ENCODE measurements around the gene EML1.

EML1 gene

GRCh38 chr14:99938376-99938775, 145.2 kb downstream of the EML1 start:
- ChIA-PET POLR2A (no interaction called here), CTCF (interaction anchor here (1.0 kb wide), 1 partner anchor 9 kb away, joined by 3 read pairs; no protein-coding TSS in a partner anchor)
- TF ChIP-seq ZNF384 (IDR thresholded peaks at IDR 0.05) (no peak), FOXK2 (IDR thresholded peaks at IDR 0.05) (no peak), L3MBTL2 (conservative IDR thresholded peaks at IDR 0.05) (no peak), NFRKB (IDR thresholded peaks at IDR 0.05) (no peak), HDGF (IDR thresholded peaks at IDR 0.05; ENCODE audit: borderline replicate concordance) (no peak), BHLHE40 (IDR thresholded peaks at IDR 0.05; ENCODE audit: borderline replicate concordance) (no peak), SP1 (IDR thresholded peaks at IDR 0.05) (no peak), SUZ12 (IDR thresholded peaks at IDR 0.05) (no peak), CTBP1 (IDR thresholded peaks at IDR 0.05; ENCODE audit: borderline replicate concordance) (no peak), FOXA1 (IDR thresholded peaks at IDR 0.05) (no peak)
- no peak for DNase-seq (ENCODE audit: extremely low spot score)

- ChIA-PET POLR2A (no interaction called here), CTCF (interaction anchor here (1.0 kb wide), 1 partner anchor 8 kb away, joined by 3 read pairs; no protein-coding TSS in a partner anchor)
- TF ChIP-seq LEF1 (IDR thresholded peaks at IDR 0.05; ENCODE audit: borderline replicate concordance) = no peak
- no peak for TF ChIP-seq HDGF (IDR thresholded peaks at IDR 0.05; ENCODE audit: borderline replicate concordance)
- TF ChIP-seq TARDBP (IDR thresholded peaks at IDR 0.05) = no peak
- no peak for DNase-seq (ENCODE audit: extremely low spot score)
These were observed 145.7 kb downstream of the EML1 start for GRCh38 chr14:99938896-99939295.

DNA sequence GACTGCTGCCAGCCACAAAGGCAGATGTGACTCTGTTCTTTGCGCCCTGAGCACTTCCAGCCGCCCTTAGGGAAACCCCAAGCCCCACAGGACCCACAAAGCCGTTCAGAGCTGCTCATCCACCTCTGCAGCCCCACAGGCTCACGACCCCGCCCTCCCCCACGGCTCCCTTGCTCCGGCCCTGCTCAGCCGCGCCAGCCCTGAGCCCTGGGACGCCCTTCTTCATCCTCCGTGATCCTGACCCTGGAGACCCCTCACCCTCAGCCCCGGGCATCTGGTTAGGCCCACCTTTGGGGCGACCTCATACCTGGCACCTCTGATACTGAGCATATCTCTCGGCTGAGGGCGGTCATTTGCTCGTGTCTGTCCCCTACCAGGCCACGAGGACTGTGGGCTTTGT, 146.2 kb downstream of the EML1 start:
- ChIA-PET CTCF (no interaction called here), POLR2A (no interaction called here)
- no peak for DNase-seq (ENCODE audit: extremely low spot score)
- no peak for TF ChIP-seq ELF4 (IDR thresholded peaks at IDR 0.05)
- TF ChIP-seq TARDBP (IDR thresholded peaks at IDR 0.05) = no peak
- TF ChIP-seq L3MBTL2 (conservative IDR thresholded peaks at IDR 0.05) = no peak
- no peak for TF ChIP-seq FOXK2 (IDR thresholded peaks at IDR 0.05)
- no peak for TF ChIP-seq SUZ12 (IDR thresholded peaks at IDR 0.05)
- no peak for TF ChIP-seq BHLHE40 (IDR thresholded peaks at IDR 0.05; ENCODE audit: borderline replicate concordance)
- no peak for TF ChIP-seq SP1 (IDR thresholded peaks at IDR 0.05)
- no peak for TF ChIP-seq NFRKB (IDR thresholded peaks at IDR 0.05)
- TF ChIP-seq LEF1 (IDR thresholded peaks at IDR 0.05; ENCODE audit: borderline replicate concordance) = no peak
- no peak for TF ChIP-seq ZNF384 (IDR thresholded peaks at IDR 0.05)
- TF ChIP-seq ARNT (IDR thresholded peaks at IDR 0.05) = no peak
- TF ChIP-seq FOXM1 (IDR thresholded peaks at IDR 0.05; ENCODE audit: borderline replicate concordance) = no peak
- no peak for TF ChIP-seq CTBP1 (IDR thresholded peaks at IDR 0.05; ENCODE audit: borderline replicate concordance)
- TF ChIP-seq FOXA1 (IDR thresholded peaks at IDR 0.05) = no peak
- TF ChIP-seq HDGF (IDR thresholded peaks at IDR 0.05; ENCODE audit: borderline replicate concordance) = no peak
- no peak for TF ChIP-seq PKNOX1 (IDR thresholded peaks at IDR 0.05)

- DNase-seq (ENCODE audit: extremely low spot score) = no peak
- TF ChIP-seq TARDBP (IDR thresholded peaks at IDR 0.05) (no peak), ELF4 (IDR thresholded peaks at IDR 0.05) (no peak), PKNOX1 (IDR thresholded peaks at IDR 0.05) (no peak)
- CTCF ChIA-PET = no interaction called here
- POLR2A ChIA-PET = no interaction called here
These were observed 146.9 kb downstream of the EML1 start for GRCh38 chr14:99940064-99940463.

DNA sequence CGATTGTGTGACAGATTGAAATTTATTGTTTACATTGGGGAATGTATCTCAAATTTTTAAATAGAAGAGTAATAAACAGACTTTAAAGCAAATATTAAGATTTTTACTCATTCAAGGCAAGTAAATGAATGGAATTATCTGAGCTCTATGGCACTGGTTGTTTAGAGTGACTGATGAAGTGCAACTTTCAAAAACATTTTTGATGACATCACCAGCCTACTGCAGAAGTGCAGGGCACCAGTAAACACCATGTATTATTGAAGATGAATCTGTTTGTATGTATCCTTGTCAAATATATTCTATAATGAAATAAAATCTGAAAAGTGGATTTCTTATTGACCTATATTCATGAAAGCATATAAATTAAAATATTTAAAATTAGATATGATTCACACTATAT, 148.0 kb downstream of the EML1 start:
- no peak for DNase-seq (ENCODE audit: extremely low spot score)
- TF ChIP-seq BHLHE40 (IDR thresholded peaks at IDR 0.05; ENCODE audit: borderline replicate concordance) = no peak
- TF ChIP-seq FOXK2 (IDR thresholded peaks at IDR 0.05) = no peak
- ChIA-PET CTCF (interaction anchor here (0.8 kb wide), 1 partner anchor 25 kb away, joined by 3 read pairs; no protein-coding TSS in a partner anchor), POLR2A (no interaction called here)

DNA sequence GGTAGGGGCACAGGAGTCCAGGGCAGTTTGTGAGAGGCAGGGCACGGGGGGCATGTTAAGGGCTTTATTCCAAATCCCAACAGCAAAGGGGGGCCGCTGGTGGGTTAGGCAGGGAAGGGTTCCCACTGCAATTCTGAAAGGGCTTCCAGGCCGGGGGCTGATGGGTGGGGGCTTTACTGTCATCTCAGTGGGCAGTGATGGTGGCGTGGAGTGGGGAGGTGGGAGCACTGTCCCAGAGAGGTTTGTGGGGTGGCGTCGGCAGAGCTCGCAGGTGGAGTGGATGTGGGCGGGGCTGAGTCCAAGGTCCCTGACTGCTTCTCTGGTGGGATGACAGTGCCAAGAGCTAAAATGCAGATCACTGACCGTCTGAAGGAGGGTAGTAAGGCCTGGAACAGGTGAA, 150.4 kb downstream of the EML1 start:
- DNase-seq (ENCODE audit: extremely low spot score) = no peak
- POLR2A ChIA-PET = no interaction called here
- CTCF ChIA-PET = no interaction called here
- TF ChIP-seq BHLHE40 (IDR thresholded peaks at IDR 0.05; ENCODE audit: borderline replicate concordance) (no peak), SUZ12 (IDR thresholded peaks at IDR 0.05) (no peak), FOXA1 (IDR thresholded peaks at IDR 0.05) (no peak), PKNOX1 (IDR thresholded peaks at IDR 0.05) (no peak), CTBP1 (IDR thresholded peaks at IDR 0.05; ENCODE audit: borderline replicate concordance) (no peak), NFRKB (IDR thresholded peaks at IDR 0.05) (no peak), SP1 (IDR thresholded peaks at IDR 0.05) (no peak), ELF4 (IDR thresholded peaks at IDR 0.05) (no peak), L3MBTL2 (conservative IDR thresholded peaks at IDR 0.05) (no peak), FOXK2 (IDR thresholded peaks at IDR 0.05) (no peak), HDGF (IDR thresholded peaks at IDR 0.05; ENCODE audit: borderline replicate concordance) (no peak), TARDBP (IDR thresholded peaks at IDR 0.05) (no peak), ARNT (IDR thresholded peaks at IDR 0.05) (no peak), LEF1 (IDR thresholded peaks at IDR 0.05; ENCODE audit: borderline replicate concordance) (no peak), ZNF384 (IDR thresholded peaks at IDR 0.05) (no peak), FOXM1 (IDR thresholded peaks at IDR 0.05; ENCODE audit: borderline replicate concordance) (no peak)

DNA sequence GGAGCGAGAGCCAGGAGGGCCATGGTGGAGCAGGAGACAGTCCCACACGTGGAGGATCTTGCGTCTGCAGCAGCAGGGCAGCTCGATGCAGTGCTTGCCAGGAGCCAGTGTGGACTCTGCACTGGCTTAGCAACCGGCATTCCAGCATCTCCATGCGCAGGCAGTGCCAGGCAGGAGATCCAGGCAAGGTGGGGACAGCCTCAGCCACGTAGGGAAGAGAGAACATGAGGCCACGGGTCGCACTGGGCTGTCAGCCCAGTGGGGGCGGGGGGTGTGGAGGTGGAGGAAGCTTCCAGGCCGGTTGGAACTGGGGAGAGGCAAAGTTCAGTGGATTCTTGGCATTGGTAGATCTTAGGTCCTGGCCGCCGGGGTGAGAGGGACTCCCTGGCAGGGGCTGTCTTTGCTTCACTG, 151.0 kb downstream of the EML1 start:
- no peak for DNase-seq (ENCODE audit: extremely low spot score)
- ChIA-PET CTCF (no interaction called here), POLR2A (no interaction called here)
- no peak for TF ChIP-seq HDGF (IDR thresholded peaks at IDR 0.05; ENCODE audit: borderline replicate concordance)
- TF ChIP-seq CTBP1 (IDR thresholded peaks at IDR 0.05; ENCODE audit: borderline replicate concordance) = no peak
- no peak for TF ChIP-seq FOXA1 (IDR thresholded peaks at IDR 0.05)
- no peak for TF ChIP-seq FOXM1 (IDR thresholded peaks at IDR 0.05; ENCODE audit: borderline replicate concordance)
- TF ChIP-seq SP1 (IDR thresholded peaks at IDR 0.05) = no peak
- no peak for TF ChIP-seq ARNT (IDR thresholded peaks at IDR 0.05)
- no peak for TF ChIP-seq BHLHE40 (IDR thresholded peaks at IDR 0.05; ENCODE audit: borderline replicate concordance)
- no peak for TF ChIP-seq NFRKB (IDR thresholded peaks at IDR 0.05)
- TF ChIP-seq TARDBP (IDR thresholded peaks at IDR 0.05) = no peak
- TF ChIP-seq L3MBTL2 (conservative IDR thresholded peaks at IDR 0.05) = no peak
- no peak for TF ChIP-seq FOXK2 (IDR thresholded peaks at IDR 0.05)
- no peak for TF ChIP-seq SUZ12 (IDR thresholded peaks at IDR 0.05)
- no peak for TF ChIP-seq ELF4 (IDR thresholded peaks at IDR 0.05)
- no peak for TF ChIP-seq LEF1 (IDR thresholded peaks at IDR 0.05; ENCODE audit: borderline replicate concordance)
- TF ChIP-seq PKNOX1 (IDR thresholded peaks at IDR 0.05) = no peak
- TF ChIP-seq ZNF384 (IDR thresholded peaks at IDR 0.05) = no peak

All from HEK293T (cell line).